GM19025 (cell line): Measurements from ENCODE around the gene NEIL3.

Experiments used
- ATAC-seq: cut with Tn5 transposase; IDR thresholded peaks from one replicate; pipeline ENCODE4 v1.9.1; 2021; ENCODE audit warnings: mild to moderate bottlenecking, low read depth, moderate library complexity; ENCODE audit not compliant: unreplicated experiment

Gene NEIL3

GRCh38 chr4:177404986-177405385, 95.3 kb downstream of the NEIL3 start:
- no peak for ATAC-seq

DNA sequence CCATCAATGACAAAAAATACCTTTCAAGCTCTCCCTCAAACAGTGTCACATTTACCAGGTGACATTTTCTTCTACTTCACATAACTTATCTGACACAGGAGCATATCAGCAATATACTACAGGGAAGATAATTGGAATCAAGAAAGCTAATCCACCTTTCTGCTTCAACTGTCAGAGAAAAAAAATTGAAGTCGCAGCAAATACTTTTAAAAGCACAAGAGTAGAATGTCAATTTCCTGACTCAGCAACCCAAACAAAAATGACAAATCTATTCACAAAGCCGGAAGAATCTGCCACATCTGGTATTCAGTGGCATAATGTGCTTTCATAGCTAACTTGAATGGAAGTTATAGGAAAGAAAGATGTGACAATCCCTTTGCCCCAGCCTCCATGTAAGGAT, 95.8 kb downstream of the NEIL3 start:
- no peak for ATAC-seq

DNA sequence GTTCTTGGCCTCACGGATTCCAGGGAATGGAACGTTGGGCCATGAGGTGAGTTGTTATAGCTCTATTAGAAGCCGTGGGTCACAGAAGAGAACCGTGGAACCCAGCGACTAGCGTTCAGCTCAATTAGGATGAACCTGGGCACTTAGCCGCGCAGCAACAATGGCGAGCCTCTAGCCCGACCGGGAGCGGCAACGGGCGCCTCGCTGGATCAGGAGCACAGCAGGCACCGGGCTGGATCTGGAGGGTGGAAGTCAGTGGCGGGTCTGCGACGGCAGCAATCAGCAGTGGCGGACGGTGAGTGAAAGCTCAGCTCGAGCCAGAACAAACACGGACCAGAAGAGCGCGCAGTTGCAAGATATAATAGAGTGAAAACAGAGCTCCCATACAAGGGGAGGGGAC, 98.3 kb downstream of the NEIL3 start:
- no peak for ATAC-seq

DNA sequence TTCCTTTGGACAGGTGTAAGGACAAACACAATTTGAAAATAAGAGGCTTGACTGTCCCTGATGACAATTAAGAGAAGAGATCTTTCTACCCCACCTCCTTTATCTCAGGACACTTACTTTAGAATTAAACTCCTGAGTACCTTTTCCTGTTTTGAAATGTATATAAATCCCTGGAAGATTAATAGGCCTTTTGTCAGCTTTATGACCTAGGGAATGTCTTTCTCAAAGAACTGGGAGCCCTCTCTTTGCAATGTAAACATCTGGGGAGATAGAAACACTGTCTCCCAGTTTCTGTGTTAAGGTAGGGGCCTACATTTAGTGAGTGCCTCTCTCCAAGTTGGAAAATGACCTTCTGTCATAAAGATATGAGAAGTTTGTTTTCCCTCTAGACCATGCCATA, 100.9 kb downstream of the NEIL3 start:
- no peak for ATAC-seq

GRCh38 chr4:177411996-177412395, 102.3 kb downstream of the NEIL3 start:
- no peak for ATAC-seq
